GM12874 (cell line): ENCODE results near the gene GALNT16.
A peak's percentile ranks its signal among the peaks of the same experiment; 100 is the strongest.

Experiments
- CTCF ChIP-seq: IDR thresholded peaks from 2 replicates; pipeline ENCODE4 v1.5.1; 2011; ENCODE audit warnings: low read depth, mild to moderate bottlenecking, control low read depth, low read length, moderate library complexity; ENCODE audit not compliant: insufficient read depth

Gene GALNT16

GRCh38 chr14:69363055-69363454 lies 103.1 kb downstream of the GALNT16 start:
- TF ChIP-seq CTCF, result 0 out of 2 replicates have a peak, but pooled peaks have one; percentile 23

- no peak for TF ChIP-seq CTCF
These were observed 104.0 kb downstream of the GALNT16 start for GRCh38 chr14:69363964-69364363.

- no peak for TF ChIP-seq CTCF
These were observed 104.4 kb downstream of the GALNT16 start for GRCh38 chr14:69364378-69364777.

GRCh38 chr14:69366069-69366468 lies 106.1 kb downstream of the GALNT16 start:
- no peak for TF ChIP-seq CTCF

- no peak for TF ChIP-seq CTCF
These were observed 106.8 kb downstream of the GALNT16 start for GRCh38 chr14:69366761-69367160.

GRCh38 chr14:69368381-69368780 lies 108.4 kb downstream of the GALNT16 start:
- TF ChIP-seq CTCF, result no peak

- no peak for TF ChIP-seq CTCF
These were observed 110.1 kb downstream of the GALNT16 start for GRCh38 chr14:69370061-69370460.

GRCh38 chr14:69372146-69372545 lies 112.2 kb downstream of the GALNT16 start:
- TF ChIP-seq CTCF, result no peak
